Erythroblast (primary cell): ENCODE results near the gene JARID2.

ENCODE experiments used
- GATA1 ChIP-seq: IDR thresholded peaks from 2 replicates; pipeline ENCODE4 v1.6.1; 2011; ENCODE audit warnings: low read depth, mild to moderate bottlenecking, control low read depth, low read length, moderate library complexity
- POLR2A ChIP-seq: IDR thresholded peaks from 2 replicates; pipeline ENCODE4 v1.6.1; 2011; ENCODE audit warnings: mild to moderate bottlenecking, low read length

GRCh38 chr6:15449011-15449410, 203.1 kb downstream of the JARID2 start:
- no peak for TF ChIP-seq POLR2A
- TF ChIP-seq GATA1 = no peak
